Dermis blood vessel endothelial cell (primary cell): ENCODE data around the gene CEP70. TPM values are rescaled to one million over a fixed set of nuclear protein-coding genes. Genes with fewer than 3 reads are reported as not detected.
"Not testable (repeated sequence)": the region's sequence is repeated elsewhere in the genome, so short reads cannot be mapped to it uniquely, and the experiment has no call there.

ENCODE experiments used
- DNase-seq: peaks from one replicate; pipeline ENCODE4 v3.0.0; 2010
- total RNA-seq: library from RNA; depleted of rRNA; stranded (reverse); fragments of >200 nt; gene quantifications from 2 replicates; pipeline ENCODE4 v1.2.3, GENCODE V29; 2014

The CEP70 gene
- total RNA-seq, result 16.9 and 18.0 TPM in 2 replicates

- peak; percentile 96 for DNase-seq
Observed at GRCh38 chr3:138594150-138594934, at the start of gene CEP70. Gene CEP70 (minus strand): TSS chr3:138594260. CDS start chr3:138572927, 21,333 bp downstream.

DNA sequence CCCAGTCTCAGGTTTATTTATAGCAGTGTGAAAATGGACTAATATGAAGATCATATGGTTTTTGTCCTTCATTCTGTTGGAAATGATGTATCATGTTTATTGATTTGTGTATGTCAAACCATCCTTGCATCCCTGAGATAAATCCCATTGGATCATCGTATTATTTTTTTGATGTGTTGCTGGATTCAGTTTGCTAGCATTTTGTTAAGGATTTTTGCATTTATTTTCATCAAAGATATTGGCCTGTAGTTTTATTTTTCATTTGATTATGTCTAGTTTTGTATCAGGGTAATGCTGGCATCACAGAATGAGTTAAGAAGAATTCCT lies 48.8 kb upstream of the CEP70 start:
- no peak for DNase-seq

DNA sequence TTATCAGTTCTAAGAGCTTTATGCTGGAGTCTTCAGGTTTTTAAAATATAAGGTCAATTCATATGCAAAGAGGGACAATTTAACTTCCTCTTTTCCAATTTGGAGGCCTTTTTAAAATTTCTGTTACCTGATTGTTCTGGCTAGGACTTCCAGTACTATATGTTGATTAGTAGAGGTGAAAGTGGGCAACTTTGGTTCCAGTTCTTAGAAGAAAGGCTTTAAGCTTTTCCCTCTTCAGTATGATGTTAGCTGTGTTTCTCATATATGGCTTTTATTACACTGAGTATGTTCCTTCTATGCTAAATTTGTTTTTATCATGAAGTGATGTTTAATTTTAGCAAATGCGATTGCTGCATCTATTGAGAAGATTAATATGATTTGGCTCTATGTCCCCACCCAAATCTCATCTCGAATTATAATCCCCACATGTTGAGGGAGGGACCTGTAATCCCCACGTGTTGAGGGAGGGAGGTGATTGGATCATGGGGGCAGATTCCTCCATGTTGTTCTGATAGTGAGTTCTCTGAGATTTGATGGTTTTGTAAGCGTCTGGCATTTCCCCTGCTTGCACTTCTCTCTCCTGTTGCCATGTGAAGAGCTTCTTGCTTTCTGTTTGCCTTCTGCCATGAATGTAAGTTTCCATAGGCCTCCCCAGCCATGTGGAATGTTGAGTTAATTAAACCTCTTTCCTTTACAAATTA lies 48.3 kb upstream of the CEP70 start:
- no peak for DNase-seq

GRCh38 chr3:138640537-138640936 lies 46.5 kb upstream of the CEP70 start:
- DNase-seq, result no peak

GRCh38 chr3:138638641-138639040 lies 44.6 kb upstream of the CEP70 start:
- DNase-seq, result no peak

- no peak for DNase-seq
Observed at GRCh38 chr3:138629526-138629925, 35.5 kb upstream of the CEP70 start.

DNA sequence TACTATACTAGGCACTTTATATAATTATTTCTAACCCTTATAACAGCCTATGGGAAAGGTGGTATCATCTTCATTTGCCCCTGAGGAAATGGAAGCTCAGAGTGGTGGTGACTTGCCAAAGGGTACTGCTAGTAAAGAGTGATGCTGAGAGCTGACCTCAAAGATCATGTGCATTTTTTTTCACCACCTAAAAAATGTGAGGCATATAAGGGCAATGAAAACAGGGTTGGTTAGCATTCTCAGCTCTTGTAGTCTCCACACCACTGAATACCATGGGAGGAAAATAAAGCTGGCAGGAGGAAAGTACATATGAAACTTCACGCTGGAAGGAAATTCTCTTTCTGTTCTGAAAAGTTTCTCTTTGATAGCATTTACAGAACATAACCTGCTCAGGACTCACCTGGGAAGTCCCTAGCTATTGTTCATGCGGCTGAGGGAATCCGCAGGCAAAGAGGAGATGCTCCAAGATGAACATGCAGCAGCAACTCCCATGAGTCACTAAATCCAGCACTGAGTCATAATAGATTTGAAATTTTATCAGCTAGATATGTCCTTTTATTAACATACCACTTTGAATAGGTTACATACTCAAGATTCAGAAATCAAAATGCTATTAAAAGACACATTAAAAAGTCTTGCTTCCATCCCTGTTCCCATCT lies 31.8 kb upstream of the CEP70 start:
- DNase-seq, result peak; percentile 15

DNA sequence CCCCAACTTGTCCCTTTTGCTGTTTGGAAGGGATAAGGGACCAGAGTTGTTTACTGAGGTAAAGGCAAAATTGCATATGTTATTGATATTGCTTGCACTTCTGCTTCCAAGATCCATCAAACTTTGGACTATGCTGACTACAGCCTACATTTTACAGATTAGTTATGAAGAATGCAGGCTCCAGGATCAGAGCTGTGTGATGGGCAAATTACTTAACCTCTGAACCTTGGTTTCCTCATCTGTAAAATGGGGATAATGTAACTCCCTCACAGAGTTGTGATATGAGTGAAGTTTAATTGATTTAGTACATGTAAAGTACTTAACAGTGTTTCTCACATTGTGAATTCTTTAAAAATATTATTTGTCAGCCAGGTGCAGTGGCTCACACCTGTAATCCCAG lies 30.5 kb upstream of the CEP70 start:
- no peak for DNase-seq

GRCh38 chr3:138620431-138620830 lies 26.4 kb upstream of the CEP70 start:
- no peak for DNase-seq

- no peak for DNase-seq
Observed at GRCh38 chr3:138615462-138615861, 21.4 kb upstream of the CEP70 start.

GRCh38 chr3:138609898-138610266 lies 15.8 kb upstream of the CEP70 start:
- no peak for DNase-seq

GRCh38 chr3:138608322-138609135 lies 14.5 kb upstream of the CEP70 start, which contains the start of gene FAIM:
Gene FAIM (plus strand): TSS chr3:138608771. CDS start chr3:138619727, 10,956 bp downstream.
- DNase-seq, result peak; percentile 76

DNA sequence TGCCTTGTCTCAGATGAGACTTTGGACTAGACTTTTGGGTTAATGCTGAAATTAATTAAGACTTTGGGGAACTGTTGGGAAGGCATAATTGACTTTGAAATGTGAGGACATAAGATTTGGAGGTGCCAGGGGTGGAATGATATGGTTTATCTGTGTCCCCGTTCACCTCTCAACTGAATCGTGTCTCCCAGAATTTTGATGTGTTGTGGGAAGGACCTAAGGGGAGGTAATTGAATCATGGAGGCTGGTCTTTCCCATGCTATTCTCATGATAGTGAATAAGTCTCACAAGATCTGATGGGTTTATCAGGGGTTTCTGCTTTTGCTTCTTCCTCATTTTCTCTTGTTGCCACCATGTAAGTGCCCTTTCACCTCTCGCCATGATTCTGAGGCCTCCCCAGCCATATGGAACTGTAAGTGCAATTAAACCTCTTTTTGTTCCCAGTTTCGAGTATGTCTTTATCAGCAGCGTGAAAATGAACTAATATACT lies 10.1 kb upstream of the CEP70 start:
- DNase-seq, result not testable (repeated sequence)

- DNase-seq, result not testable (repeated sequence)
Observed at GRCh38 chr3:138601661-138602060, 7.6 kb upstream of the CEP70 start.

- DNase-seq, result no peak
Observed at GRCh38 chr3:138600100-138600745, 6.2 kb upstream of the CEP70 start.

- no peak for DNase-seq
Observed at GRCh38 chr3:138598534-138598933, 4.5 kb upstream of the CEP70 start.

- not testable (repeated sequence) for DNase-seq
Observed at GRCh38 chr3:138597186-138597976, 3.3 kb upstream of the CEP70 start.

- no peak for DNase-seq
Observed at GRCh38 chr3:138594935-138595610, 1.0 kb upstream of the CEP70 start.

DNA sequence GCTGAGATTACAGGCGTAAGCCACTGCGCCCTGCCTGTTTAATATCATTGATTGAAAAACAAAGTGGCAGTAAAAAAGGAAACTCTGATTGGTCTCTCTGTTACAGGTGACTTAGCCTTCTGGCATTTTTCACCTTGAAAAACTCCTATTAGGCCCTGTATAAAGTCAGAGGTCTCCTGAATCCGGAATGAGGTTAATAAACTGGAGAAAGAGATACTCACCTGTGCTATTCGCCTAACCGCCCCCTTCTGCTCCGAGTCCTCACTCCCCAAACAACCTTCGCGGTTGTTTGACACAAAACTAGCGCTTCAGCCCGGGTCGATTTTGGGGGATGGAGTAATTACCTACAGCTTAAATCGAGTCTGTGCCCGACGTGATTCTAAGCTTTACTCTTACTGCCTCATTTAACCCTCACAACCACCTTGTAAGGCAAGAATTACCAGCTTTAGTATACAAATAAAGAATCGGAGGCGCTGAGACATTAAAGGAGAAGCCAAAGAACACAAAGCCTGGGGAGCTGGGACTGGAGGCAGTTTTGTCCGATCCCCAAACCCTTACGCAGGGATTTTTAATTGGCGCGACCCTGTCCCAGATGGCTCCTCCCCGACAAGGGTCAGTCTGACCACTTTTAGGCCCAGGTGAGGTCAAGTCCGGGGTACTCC lies 441 bp downstream of the CEP70 start:
- no peak for DNase-seq

DNA sequence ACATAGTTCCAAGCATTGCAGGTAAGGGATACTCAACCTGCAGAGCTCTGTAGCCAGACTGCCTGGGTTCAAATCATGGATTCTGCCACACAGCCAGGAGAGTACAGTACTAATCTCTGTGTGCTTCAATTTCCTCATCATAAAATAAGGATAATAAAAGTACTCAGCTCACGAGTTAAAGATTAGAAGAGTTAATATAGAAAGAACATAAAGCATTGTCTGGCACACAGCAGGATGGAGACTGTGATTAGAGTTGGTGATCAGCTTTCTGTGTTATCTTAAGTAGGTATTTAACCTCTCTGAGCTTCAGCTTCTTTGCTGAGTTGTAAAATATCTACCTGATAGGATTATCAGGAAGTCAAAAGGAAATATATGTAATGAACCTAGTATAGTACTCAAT lies 2.7 kb downstream of the CEP70 start:
- DNase-seq, result no peak
